Measurements from ENCODE around the gene FTO.
"Not testable (repeated sequence)": the region's sequence is repeated elsewhere in the genome, so short reads cannot be mapped to it uniquely, and the experiment has no call there.

FTO gene

GRCh38 chr16:54178478-54178976, 474.6 kb downstream of the FTO start:
- Histone ChIP-seq H3K27me3 (replicated peaks) (peaks cover under 1% of the 10 kb centered on the region), H3K36me3 (replicated peaks) (no peaks in the 10 kb centered on the region), H3K27ac (no peak overlapping the region), H3K4me3 (ENCODE audit: low read depth, low read length) (no peak overlapping the region)
- in situ Hi-C loops (cut with HindIII; ENCODE audit: low pct_ligation_motif_present, low sequenced_read_pairs): no loop called here
- TF ChIP-seq CTCF (IDR thresholded peaks at IDR 0.05; ENCODE audit: low read depth, low read length, missing control alignments): no peak
- no peak for DNase-seq

GRCh38 chr16:54180421-54181359, 476.7 kb downstream of the FTO start:
- Histone ChIP-seq H3K36me3 (replicated peaks) (no peaks in the 10 kb centered on the region), H3K27ac (no peak overlapping the region), H3K4me3 (ENCODE audit: low read depth, low read length) (no peak overlapping the region), H3K27me3 (replicated peaks) (no peaks in the 10 kb centered on the region)
- in situ Hi-C loops (cut with HindIII; ENCODE audit: low pct_ligation_motif_present, low sequenced_read_pairs): no loop called here
- TF ChIP-seq CTCF (IDR thresholded peaks at IDR 0.05; ENCODE audit: low read depth, low read length, missing control alignments): no peak
- no peak for DNase-seq

- H3K4me3 ChIP-seq (ENCODE audit: low read depth, low read length); H3K36me3 ChIP-seq (replicated peaks); in situ Hi-C loops (cut with HindIII; ENCODE audit: low pct_ligation_motif_present, low sequenced_read_pairs); DNase-seq; H3K27me3 ChIP-seq (replicated peaks); H3K27ac ChIP-seq: not testable (repeated sequence)
These were observed 477.9 kb downstream of the FTO start for GRCh38 chr16:54181683-54182329.

- Histone ChIP-seq H3K4me3 (ENCODE audit: low read depth, low read length) (no peak overlapping the region), H3K36me3 (replicated peaks) (no peaks in the 10 kb centered on the region)
- in situ Hi-C loops (cut with HindIII; ENCODE audit: low pct_ligation_motif_present, low sequenced_read_pairs): no loop called here
These were observed 481.1 kb downstream of the FTO start for GRCh38 chr16:54185045-54185444.

GRCh38 chr16:54191163-54191562, 487.2 kb downstream of the FTO start:
- TF ChIP-seq CTCF (IDR thresholded peaks at IDR 0.05; ENCODE audit: low read depth, low read length, missing control alignments): no peak
- in situ Hi-C loops (cut with HindIII; ENCODE audit: low pct_ligation_motif_present, low sequenced_read_pairs): no loop called here
- Histone ChIP-seq H3K27me3 (replicated peaks) (peaks cover 2% of the 10 kb centered on the region), H3K27ac (no peak overlapping the region), H3K4me3 (ENCODE audit: low read depth, low read length) (no peak overlapping the region), H3K36me3 (replicated peaks) (no peaks in the 10 kb centered on the region)
- DNase-seq: no peak

More at GRCh38 chr16:54185045-54185444, 481.1 kb downstream of the FTO start:
- TF ChIP-seq CTCF (IDR thresholded peaks at IDR 0.05; ENCODE audit: low read depth, low read length, missing control alignments): no peak
- no peak for DNase-seq
- H3K27me3 ChIP-seq (replicated peaks): peaks cover 2% of the 10 kb centered on the region
- no peak overlapping the region for H3K27ac ChIP-seq

GRCh38 chr16:54191592-54191991, 487.6 kb downstream of the FTO start:
- no peaks in the 10 kb centered on the region for H3K36me3 ChIP-seq (replicated peaks)
- TF ChIP-seq CTCF (IDR thresholded peaks at IDR 0.05; ENCODE audit: low read depth, low read length, missing control alignments): no peak
- in situ Hi-C loops (cut with HindIII; ENCODE audit: low pct_ligation_motif_present, low sequenced_read_pairs): no loop called here
- no peak for DNase-seq
- no peak overlapping the region for H3K4me3 ChIP-seq (ENCODE audit: low read depth, low read length)
- no peak overlapping the region for H3K27ac ChIP-seq
- H3K27me3 ChIP-seq (replicated peaks): peaks cover 2% of the 10 kb centered on the region

Data from brain microvascular endothelial cell (primary cell).